Left ventricle myocardium inferior (tissue), 1 donor: ENCODE measurements around the gene RFX2. TPM values are rescaled to one million over a fixed set of nuclear protein-coding genes. Genes with fewer than 3 reads are reported as not detected.

ENCODE experiments used
- DNase-seq: peaks from one replicate; pipeline ENCODE4 v3.0.0-alpha.2; 2020
- H3K27ac ChIP-seq: fragments of 200-600 bp; replicated peaks from 2 replicates; pipeline ENCODE4 v1.8.0; 2021
- H3K27me3 ChIP-seq: fragments of 200-600 bp; 2 replicates; pipeline ENCODE4 v1.8.0; 2021; ENCODE audit warnings: low read depth
- H3K36me3 ChIP-seq: fragments of 200-600 bp; 2 replicates; pipeline ENCODE4 v1.8.0; 2021
- H3K4me1 ChIP-seq: fragments of 200-600 bp; 2 replicates; pipeline ENCODE4 v1.8.0; 2021
- H3K4me3 ChIP-seq: fragments of 200-600 bp; 2 replicates; pipeline ENCODE4 v1.8.0; 2021; ENCODE audit warnings: mild to moderate bottlenecking, moderate library complexity
- H3K9me3 ChIP-seq: fragments of 200-600 bp; replicated peaks from 2 replicates; pipeline ENCODE4 v1.8.0; 2021
- CTCF ChIP-seq: fragments of 200-600 bp; IDR thresholded peaks from 2 replicates; pipeline ENCODE4 v1.8.0; 2021; ENCODE audit warnings: antibody characterized with exemption, mild to moderate bottlenecking, borderline replicate concordance
- intact Hi-C: fragments of 100-400 bp; cut with micrococcal nuclease; formaldehyde crosslinking; loops from one replicate; pipeline ENCODE4 v1.11.0; 2022
- total RNA-seq: library from RNA; stranded (reverse); fragmentation: NEBNext Ultra II Directional; extraction: Animal tissue kit (Norgen Biotek cat#: 25700); gene quantifications from one replicate; pipeline ENCODE4 v1.2.1, GENCODE V29; 2021
- donor health status: DM: no; HTN: yes; CAD: no; lungs with severe emphysema.

The RFX2 gene
- total RNA-seq, 1 donor from 2014 or later, result 6.1 TPM

DNA sequence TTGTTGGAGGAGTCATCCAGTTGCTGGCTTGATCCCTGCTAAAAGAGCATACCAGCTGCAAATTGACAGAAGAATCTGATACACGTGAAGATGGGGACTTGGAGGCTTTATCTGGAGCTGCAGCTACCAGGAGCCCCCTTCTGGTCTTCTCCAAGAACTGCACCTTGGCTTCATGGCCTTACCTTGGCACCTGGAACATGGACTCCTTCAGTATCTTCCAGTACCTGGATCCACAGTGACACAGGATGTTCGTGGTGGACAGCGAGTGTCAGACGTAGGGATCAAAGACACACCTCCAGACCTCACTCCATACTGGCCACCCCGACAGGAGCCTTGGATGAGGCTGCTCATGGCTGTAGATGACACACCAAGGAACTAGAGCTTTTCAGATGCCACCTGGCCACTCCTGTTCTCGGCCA, 15.3 kb upstream of the RFX2 start:
- H3K27ac ChIP-seq, result no peak overlapping the region
- H3K9me3 ChIP-seq, result peaks cover 21% of the 10 kb centered on the region
- no peaks in the 10 kb centered on the region for H3K36me3 ChIP-seq
- intact Hi-C loops, result loop anchor here (2.0 kb wide), 1 partner anchor 77 kb away; no protein-coding TSS in a partner anchor
- no peak overlapping the region for H3K4me3 ChIP-seq
- peak; percentile 98 for TF ChIP-seq CTCF
- DNase-seq, result peak; percentile 47
- no peaks in the 10 kb centered on the region for H3K4me1 ChIP-seq
- no peaks in the 10 kb centered on the region for H3K27me3 ChIP-seq

GRCh38 chr19:6119031-6119430, 8.7 kb upstream of the RFX2 start:
- intact Hi-C loops, result no loop called here
- no peaks in the 10 kb centered on the region for H3K4me1 ChIP-seq
- no peaks in the 10 kb centered on the region for H3K27me3 ChIP-seq
- peaks cover 12% of the 10 kb centered on the region for H3K9me3 ChIP-seq
- no peak for TF ChIP-seq CTCF
- DNase-seq, result no peak
- H3K4me3 ChIP-seq, result no peak overlapping the region
- H3K27ac ChIP-seq, result no peak overlapping the region
- no peaks in the 10 kb centered on the region for H3K36me3 ChIP-seq

DNA sequence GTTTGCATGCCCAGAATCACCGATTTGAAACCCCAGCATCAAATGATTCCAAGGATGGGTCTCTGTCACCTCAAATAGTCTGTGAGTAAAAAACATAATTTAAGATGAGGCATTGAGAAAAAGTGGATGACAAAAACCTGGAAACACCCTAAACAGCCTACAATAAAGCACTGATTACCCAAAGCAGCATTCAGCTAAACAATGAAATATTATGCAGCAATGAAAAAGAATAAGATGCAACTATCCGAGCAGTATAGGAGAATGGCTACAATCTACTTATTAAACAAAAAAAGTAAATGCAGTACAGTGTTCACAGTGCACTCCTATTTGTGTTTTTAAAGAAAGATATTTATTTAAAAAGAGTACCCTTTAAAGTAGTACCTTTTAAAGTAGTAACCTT, 7.7 kb upstream of the RFX2 start:
- Histone ChIP-seq H3K9me3 (peaks cover 12% of the 10 kb centered on the region), H3K27ac (no peak overlapping the region), H3K4me1 (no peaks in the 10 kb centered on the region), H3K4me3 (no peak overlapping the region), H3K36me3 (no peaks in the 10 kb centered on the region), H3K27me3 (no peaks in the 10 kb centered on the region)
- no peak for TF ChIP-seq CTCF
- intact Hi-C loops, result no loop called here
- no peak for DNase-seq

- Histone ChIP-seq H3K36me3 (no peaks in the 10 kb centered on the region), H3K4me1 (no peaks in the 10 kb centered on the region), H3K9me3 (peaks cover 12% of the 10 kb centered on the region), H3K27ac (no peak overlapping the region), H3K27me3 (no peaks in the 10 kb centered on the region), H3K4me3 (no peak overlapping the region)
- TF ChIP-seq CTCF, result no peak
- no peak for DNase-seq
- intact Hi-C loops, result no loop called here
These were observed 7.2 kb upstream of the RFX2 start for GRCh38 chr19:6117534-6117933.

DNA sequence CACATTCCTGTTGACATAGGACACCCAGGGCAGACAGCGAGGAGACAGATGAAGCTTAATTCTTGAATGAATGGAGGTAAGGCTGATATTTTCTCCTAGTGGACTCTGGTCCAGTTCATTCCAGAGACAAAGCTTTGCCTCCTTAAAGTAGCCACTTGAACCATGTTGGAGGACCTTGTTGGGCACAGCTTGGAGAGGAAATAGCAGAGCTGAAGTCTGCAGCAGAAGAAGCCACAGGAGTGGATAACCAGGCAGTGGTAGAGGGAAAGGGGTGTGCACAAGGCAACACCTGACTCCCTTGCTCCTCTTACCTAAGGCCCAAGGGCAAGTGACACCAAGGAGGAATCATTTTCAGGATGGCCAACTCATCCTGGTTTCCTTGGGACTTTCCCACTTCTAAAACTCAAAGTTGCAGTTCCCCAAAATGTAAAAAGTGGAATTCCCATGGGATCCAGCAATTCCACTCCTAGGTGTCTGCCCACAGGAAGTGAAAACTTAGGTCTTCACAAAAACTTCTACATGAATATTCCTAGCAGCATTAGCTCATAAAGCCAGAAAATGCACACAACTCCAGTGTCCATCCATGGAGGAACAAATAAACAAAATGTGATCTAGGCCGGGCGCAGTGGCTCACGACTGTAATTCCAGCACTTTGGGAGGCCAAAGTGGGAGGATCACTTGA, 6.6 kb upstream of the RFX2 start:
- no peaks in the 10 kb centered on the region for H3K4me1 ChIP-seq
- peaks cover 12% of the 10 kb centered on the region for H3K9me3 ChIP-seq
- no peak overlapping the region for H3K4me3 ChIP-seq
- no peak for DNase-seq
- intact Hi-C loops, result no loop called here
- no peaks in the 10 kb centered on the region for H3K36me3 ChIP-seq
- no peaks in the 10 kb centered on the region for H3K27me3 ChIP-seq
- H3K27ac ChIP-seq, result no peak overlapping the region
- TF ChIP-seq CTCF, result no peak
